DMS79 (cell line): ENCODE results near the gene TMEM218.
A peak's percentile ranks its signal among the peaks of the same experiment; 100 is the strongest.
"Not testable (repeated sequence)": the region's sequence is repeated elsewhere in the genome, so short reads cannot be mapped to it uniquely, and the experiment has no call there.

ENCODE experiments used
- DNase-seq: peaks from one replicate; lab custom pipeline; 2025; lab: John Stamatoyannopoulos, UW

The TMEM218 gene

GRCh38 chr11:125075242-125075625, 36.2 kb downstream of the TMEM218 start:
- DNase-seq = no peak

DNA sequence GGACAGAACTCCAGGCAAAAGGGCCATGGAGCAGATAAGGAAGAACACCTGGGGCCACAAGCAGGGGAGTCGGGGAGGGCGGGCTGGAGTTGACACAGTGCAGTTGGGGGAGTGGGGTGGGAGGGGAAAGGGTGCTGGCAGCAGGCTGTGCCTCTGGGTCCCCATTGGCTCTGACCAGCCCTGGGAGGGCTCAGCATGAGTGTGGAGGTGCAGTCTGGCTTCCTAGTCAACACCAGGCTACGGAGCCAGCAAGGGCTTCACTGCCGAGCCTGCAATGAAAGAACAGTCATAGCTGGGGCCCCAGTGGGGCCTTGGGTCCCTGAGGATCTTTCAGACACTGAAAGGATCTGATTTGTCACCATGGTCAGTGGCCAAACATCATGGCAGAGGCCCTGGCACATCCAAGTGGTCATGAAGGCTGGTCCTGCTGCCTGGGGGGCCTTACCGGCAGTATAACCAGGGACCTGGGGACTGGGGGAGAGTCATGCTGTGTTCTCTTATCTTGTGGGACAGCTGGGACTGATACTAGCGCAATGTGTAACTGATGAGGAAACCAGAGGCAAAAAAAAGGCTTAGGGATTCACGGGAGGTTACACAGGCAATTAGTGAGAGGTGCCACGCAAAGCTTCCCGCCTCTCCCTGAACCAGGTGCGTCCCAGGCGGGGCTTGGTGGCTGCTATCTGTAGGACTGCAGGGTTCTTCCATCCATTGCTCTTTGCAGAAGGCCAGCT, 36.8 kb downstream of the TMEM218 start:
- no peak for DNase-seq

DNA sequence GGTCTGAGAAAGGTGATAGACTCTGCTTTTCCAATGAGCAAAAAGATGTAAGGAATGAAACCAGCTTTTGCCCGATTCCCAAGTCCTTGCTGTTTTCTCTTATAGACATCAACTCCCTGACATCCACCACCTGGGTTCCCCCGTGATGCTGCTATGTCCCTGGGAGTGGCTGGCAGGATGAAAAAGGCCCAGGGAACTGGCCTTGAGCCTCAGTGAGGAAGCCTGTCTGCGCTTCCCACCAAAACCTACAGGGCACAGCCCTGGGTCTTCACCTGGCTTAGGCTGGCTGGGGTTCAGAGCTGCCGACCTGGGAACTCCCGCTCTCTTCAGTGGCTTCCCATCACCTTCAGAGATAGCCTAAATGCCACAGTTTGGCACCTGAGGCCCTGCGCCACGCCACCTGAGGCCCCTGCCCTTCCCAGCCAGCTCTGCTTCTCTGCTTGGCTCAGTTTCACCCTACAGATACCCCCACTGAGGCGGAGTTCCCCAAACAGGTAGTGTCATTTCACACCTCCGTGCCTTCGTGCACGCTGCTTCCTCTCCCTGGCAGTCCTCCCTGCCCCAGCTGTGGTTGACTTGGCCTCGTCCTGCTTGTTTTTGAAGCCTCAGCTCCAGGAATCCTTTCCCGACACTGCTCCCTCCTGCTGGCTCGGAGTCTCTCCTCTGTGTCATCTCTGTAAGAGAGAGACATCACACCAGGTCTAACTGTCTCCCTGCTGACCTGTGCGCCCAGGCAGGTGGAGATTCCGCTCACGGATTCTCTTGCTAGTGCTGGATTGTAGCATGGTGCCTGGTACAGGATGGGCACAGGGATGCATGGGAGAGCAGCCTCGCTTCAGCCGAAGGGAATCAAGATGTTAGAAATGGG, 37.6 kb downstream of the TMEM218 start:
- DNase-seq = no peak

DNA sequence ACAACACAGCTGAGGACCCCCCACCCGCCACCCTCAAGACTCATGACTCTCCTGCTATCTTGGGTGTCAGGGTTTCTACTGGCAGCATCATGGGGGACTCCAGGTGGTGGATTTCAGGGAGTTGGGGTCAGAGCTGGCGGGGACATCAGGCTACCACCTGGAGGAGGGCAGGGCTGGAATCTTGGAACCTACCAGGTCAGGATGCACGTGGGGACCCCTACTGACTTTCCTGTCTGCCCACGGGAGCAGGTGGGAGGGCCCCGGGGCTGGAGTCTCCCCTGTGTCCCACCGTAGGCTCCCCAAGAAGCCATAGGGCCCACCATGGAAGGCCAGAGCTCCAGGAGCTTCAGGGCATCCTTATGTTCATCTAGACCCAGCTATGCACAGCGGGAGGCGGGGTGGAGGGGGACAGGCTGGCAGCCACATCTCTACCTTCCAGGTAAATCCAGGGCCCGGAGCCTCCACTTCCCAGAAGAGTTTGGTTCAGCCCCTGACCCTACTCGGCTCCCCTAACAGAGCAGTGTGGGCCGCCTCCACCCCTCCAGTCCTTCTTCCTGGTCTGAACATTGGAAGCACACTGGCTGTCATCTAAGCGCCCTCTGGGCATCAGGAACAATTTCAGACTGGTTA, 38.4 kb downstream of the TMEM218 start:
- DNase-seq = no peak

DNA sequence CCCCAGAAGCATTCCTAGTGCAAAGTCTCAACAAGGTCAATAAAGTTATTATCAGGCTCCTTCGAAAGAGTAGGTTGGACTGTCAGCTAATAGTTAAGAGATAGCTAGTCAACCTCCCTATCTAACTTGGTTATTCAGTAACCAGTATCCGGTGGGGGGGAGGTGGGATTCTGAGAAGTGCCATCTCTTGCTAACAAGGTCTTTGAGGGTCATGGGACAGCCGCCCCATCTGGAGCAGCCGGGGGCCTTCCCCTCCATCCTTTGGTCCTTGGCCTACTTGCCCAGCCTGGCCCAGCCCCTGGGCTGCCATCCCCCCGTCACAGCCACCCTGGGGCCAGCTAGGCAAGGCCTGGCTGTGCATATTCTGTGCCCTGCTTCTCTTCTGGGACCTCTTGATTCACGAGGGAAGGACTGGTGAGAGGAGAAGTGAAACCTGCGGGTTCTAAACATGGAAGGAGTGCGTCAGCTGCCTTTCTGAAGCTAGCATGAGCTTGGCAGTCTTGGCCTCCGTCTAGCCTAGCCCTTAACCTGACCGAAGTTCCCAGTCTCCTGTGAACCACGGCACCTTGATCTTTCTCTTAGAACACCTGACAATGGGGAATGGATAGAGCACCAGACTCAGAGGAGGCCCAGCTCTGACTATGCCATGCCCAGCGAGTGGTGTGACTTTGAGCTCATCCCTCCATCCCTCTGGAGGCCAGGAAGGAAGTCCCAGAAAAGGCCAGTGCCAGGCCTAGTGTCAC, 39.0 kb downstream of the TMEM218 start:
- DNase-seq = no peak

- no peak for DNase-seq
Measured at GRCh38 chr11:125071846-125072217, 39.6 kb downstream of the TMEM218 start.

- DNase-seq = no peak
Measured at GRCh38 chr11:125071435-125071834, 40.0 kb downstream of the TMEM218 start.

DNA sequence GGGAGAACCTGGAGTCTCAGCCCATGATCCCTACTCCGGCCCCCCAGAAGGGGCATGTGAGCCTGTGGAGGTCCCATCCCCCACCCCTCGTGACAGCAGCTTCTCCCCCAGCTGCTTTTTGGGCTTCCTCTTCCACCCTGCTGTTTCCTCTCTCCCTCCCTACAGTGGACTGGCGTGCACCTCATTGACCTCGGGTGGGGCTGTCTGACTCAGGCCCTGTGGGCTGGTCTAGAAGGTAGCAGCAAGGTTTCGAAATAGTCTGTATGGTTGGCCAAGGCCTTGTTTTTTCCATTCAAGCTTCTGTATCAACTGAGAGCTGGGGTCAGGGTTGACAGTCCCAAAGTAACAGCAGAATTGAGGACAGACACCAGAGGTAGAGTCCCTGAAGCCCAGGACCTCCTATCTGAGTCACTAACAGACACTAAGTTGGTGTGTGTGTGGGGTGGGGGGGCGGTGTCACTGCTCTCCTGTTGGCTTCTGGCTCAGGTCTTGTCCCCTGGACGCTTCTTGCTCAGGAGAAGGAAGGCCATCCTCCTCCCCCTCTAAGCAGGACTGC, 40.6 kb downstream of the TMEM218 start:
- DNase-seq = no peak

DNA sequence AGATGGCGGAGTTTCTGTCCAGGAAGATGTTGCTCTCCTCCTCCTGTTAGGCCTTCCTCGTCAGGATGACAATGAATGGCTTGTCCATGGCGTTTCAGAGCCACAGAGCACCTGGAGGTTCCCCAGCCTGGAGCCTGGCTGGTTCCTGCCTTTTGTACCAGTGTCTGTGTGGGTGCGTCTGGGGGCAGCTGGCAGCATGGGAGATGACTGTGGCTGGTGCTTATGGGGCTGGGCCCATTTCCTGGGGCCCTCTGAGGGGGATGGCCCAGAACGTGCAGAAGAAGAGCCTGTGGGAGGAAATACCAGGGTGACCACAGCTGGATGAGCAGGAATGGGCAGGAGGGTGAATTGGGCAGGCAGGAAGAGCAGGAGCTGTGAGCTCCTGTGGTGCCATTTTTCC, 41.6 kb downstream of the TMEM218 start:
- DNase-seq = no peak

GRCh38 chr11:125069008-125069407, 42.4 kb downstream of the TMEM218 start:
- no peak for DNase-seq

DNA sequence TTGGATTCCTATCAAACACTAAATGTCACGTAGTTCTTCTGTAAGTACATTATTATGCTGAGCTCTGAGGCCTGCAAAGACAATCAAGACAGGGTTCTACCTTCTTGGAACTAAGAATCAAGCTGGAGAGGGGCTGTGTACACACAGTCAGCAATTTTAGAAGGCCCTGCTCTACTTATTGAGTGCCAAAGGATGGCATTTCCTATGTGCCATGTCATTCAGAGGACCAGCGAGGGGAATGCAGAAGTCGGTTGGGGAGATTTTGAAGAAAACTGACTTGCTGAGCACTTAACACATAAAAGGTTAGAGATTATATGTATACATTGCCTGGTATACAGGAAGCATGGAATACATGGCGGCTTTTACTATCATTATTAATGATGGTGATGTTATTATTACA, 43.1 kb downstream of the TMEM218 start:
- no peak for DNase-seq

- no peak for DNase-seq
Measured at GRCh38 chr11:125064070-125064469, 47.4 kb downstream of the TMEM218 start.

GRCh38 chr11:125063429-125064043, 47.9 kb downstream of the TMEM218 start:
- no peak for DNase-seq

DNA sequence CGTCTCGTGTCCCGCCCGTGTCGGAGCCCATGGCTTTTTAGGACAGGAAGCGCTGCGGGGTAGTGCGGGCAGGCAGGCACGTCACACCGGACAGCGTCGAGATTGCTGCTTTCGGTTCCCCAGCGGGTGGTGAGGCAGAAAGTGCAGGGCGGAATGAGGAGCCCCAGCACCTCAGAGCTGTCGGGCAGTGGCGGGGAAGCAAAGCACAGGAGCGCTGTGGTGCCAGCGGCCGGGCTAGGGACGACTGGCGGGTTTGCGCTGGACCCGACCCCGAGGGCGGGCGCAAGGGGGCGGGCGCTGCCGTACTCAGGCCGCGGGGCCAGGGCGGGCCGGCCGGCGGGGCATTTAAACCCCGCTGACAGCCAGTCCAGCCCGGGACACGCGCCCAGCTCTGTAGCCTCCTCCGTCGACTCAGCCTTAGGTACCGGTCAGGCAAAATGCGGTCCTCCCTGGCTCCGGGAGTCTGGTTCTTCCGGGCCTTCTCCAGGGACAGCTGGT, 48.4 kb downstream of the TMEM218 start, which contains the start of gene SLC37A2:
SLC37A2 (plus strand) TSS at position 375 of the 498 bp plus-strand sequence; CDS start at position 438, 63 bp downstream.
- peak; percentile 20 for DNase-seq

DNA sequence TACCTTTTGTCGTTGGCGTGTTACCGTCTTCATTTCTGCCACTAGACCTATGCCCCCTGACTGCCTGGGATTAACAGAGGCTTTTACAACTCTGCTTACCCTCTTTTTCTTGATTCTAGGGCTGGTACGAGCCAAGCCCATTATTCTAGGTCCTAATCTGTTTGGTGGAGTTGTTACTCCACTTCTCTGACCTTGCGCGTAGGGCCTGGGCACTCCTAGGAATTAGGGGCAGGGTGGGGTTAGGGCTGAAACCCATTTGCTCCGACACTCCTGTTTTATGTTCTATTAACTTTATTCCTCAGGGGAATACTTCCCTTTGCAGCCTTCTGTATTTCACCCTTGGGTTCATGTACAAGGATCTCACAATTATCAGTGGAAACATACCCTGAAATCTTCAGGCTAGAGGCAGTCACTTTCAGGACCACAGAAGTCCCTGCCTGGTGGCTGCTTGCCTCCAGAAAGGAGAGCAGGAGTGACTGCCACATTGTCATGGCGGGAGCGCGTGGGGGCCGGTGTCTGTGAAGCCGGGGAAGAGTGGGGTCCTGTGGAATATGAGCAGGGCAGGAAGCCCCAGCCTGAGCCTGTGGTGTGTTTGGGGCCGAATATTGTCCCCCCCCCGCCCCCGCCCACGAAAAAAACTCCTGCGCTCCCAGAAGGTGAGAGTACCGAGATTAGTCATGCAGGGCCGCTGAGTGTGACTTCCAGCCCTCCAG, 49.1 kb downstream of the TMEM218 start:
- no peak for DNase-seq

GRCh38 chr11:125061281-125061680, 50.1 kb downstream of the TMEM218 start:
- no peak for DNase-seq

DNA sequence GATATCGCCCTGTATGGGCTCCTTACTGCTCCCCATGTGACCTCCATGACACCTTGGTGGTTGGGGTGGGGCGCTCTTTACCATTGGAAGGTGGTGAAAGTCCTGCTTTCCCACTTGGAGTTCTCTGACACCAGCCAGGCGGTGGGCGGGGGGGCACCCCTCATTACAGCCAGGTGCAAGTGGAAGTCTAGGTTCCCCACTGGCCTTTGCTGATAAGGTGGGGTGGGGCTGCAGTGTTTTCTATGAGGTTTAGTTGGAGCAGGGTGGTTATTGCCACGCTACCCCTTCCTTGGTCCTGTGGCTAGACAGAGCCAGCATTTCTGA, 53.8 kb downstream of the TMEM218 start:
- no peak for DNase-seq

DNA sequence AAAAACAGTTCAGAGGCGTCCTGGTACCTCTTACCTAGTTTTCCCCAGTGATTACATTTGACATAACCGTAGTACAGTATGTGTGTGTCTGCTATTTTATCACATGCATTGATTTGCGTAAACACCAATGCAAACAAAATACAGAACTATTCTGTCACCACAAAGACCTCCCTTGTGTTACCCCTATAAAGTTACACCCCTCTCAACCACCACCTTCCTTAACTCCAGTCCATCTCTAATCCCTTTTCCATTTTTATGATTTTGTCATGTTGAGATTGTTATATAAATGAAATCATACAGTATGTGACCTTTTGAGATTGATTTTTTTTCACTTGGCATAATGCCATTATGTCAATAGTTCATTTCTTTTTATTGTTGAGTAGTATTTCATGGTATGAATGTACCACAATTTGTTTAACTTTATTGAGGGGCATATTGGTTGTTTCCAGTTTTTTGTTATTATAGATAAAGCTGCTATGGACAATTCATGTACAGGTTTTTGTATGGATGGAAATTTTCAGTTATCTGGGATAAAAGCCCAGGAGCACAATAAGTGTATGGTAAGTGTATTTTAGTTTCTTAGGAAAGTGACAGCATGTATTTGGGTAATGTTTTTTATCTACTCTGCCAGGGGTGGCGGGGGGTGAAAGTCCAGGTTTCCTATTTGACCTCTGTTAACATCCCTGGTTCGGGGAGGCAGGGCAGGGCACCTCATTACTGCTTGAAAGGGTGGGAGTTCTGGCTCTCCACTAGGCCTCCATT, 54.3 kb downstream of the TMEM218 start:
- DNase-seq = no peak

GRCh38 chr11:125056111-125056510, 55.3 kb downstream of the TMEM218 start:
- not testable (repeated sequence) for DNase-seq
